ENCODE results near the gene GADD45A. TPM values are rescaled to one million over a fixed set of nuclear protein-coding genes. Genes with fewer than 3 reads are reported as not detected.

The GADD45A gene
- polyA plus RNA-seq, 1 of the 3 experiments (the other 2 are of a cell fraction), result 164 TPM

DNA sequence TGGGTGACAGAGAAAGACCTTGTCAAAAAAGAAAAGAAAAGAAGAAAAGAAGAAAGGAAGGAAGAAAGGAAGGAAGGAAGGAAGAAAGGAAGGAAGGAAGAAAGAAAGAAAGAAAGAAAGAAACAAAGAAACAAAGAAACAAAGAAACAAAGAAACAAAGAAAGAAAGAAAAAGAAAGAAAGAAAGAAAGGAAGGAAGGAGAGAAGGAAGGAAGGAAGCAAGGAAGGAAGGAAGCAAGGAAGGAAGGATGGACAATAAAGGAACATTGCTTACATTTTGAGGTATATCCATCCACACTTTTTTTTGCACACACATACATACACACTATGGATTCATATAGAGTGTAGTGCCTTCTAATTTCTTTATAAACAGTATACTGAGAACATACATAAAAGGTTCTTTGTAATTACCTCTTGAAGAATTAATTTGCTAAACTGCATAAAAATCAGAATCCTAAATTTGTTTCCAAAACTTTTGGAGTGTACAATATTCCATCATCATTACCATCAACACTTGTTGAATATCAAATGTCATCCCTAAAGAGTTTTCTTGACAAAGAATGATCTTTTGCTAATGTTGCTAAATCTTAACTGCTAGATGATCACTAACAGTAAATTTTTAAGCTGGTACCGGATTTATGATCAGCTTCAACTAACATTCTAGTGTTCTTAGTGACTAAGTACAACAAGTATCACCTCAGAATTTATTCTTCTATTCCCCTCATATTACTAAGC, 11.4 kb upstream of the GADD45A start:
- H3K4me3 ChIP-seq (ENCODE audit: low read depth in 2 of 2, low read length in 1 of 2), result no peak overlapping the region
- no peak for TF ChIP-seq SIN3A (IDR thresholded peaks at IDR 0.05; ENCODE audit: borderline replicate concordance, low read depth, low read length)
- TF ChIP-seq NRF1 (IDR thresholded peaks at IDR 0.05; ENCODE audit: low read depth, low read length), result no peak
- TF ChIP-seq EZH2phosphoT487 (IDR thresholded peaks at IDR 0.05; ENCODE audit: borderline replicate concordance, low read depth), result no peak
- TF ChIP-seq REST (IDR thresholded peaks at IDR 0.05; ENCODE audit: low read depth, low read length), result no peak
- no peak for TF ChIP-seq FOXM1 (IDR thresholded peaks at IDR 0.05; ENCODE audit: low read depth)
- TF ChIP-seq RCOR1 (IDR thresholded peaks at IDR 0.05; ENCODE audit: low read length), result no peak
- no peak for TF ChIP-seq TCF12 (IDR thresholded peaks at IDR 0.05)
- no peak for TF ChIP-seq USF2 (IDR thresholded peaks at IDR 0.05; ENCODE audit: borderline replicate concordance, low read depth, low read length)
- TF ChIP-seq POLR2AphosphoS5 (IDR thresholded peaks at IDR 0.05; ENCODE audit: low read depth, low read length), result no peak
- TF ChIP-seq, protein P1, sequence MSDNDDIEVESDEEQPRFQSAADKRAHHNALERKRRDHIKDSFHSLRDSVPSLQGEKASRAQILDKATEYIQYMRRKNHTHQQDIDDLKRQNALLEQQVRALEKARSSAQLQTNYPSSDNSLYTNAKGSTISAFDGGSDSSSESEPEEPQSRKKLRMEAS (IDR thresholded peaks at IDR 0.05; ENCODE audit: low read depth), result no peak
- no peak for TF ChIP-seq SMC3 (IDR thresholded peaks at IDR 0.05; ENCODE audit: low read depth, low read length)
- TF ChIP-seq EP300 (IDR thresholded peaks at IDR 0.05; ENCODE audit: borderline replicate concordance in 1 of 2, low read depth in 1 of 2, low read length in 1 of 2), result no peak
- TF ChIP-seq GABPA (IDR thresholded peaks at IDR 0.05; ENCODE audit: low read depth), result no peak
- TF ChIP-seq, protein P2, sequence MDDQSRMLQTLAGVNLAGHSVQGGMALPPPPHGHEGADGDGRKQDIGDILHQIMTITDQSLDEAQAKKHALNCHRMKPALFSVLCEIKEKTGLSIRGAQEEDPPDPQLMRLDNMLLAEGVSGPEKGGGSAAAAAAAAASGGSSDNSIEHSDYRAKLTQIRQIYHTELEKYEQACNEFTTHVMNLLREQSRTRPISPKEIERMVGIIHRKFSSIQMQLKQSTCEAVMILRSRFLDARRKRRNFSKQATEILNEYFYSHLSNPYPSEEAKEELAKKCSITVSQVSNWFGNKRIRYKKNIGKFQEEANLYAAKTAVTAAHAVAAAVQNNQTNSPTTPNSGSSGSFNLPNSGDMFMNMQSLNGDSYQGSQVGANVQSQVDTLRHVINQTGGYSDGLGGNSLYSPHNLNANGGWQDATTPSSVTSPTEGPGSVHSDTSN (IDR thresholded peaks at IDR 0.05), result no peak
- H3K4me1 ChIP-seq (ENCODE audit: control insufficient read depth in 1 of 2, insufficient read depth in 2 of 2, low read depth in 1 of 2, low read length in 1 of 2), result peaks cover 13 to 16% of the 10 kb centered on the region in 2 experiments; a peak in 3 of 4 replicates
- no peaks in the 10 kb centered on the region for H3K9me2 ChIP-seq
- H3K79me2 ChIP-seq (ENCODE audit: insufficient read depth), result no peaks in the 10 kb centered on the region
- H3F3A ChIP-seq (replicated peaks; ENCODE audit: insufficient read depth), result peaks cover 8% of the 10 kb centered on the region
- no peak overlapping the region for H3K4me2 ChIP-seq
- POLR2A ChIA-PET, result no interaction called here
- CTCF ChIA-PET, result interaction anchor here (0.7 to 2.4 kb wide), 5 partner anchors 11 to 112 kb away, joined by 3 to 10 read pairs (median 5); partner anchors contain the start of gene GADD45A
- H3K27ac ChIP-seq (ENCODE audit: low read depth in 2 of 2, low read length in 1 of 2), result peak overlapping the region in 1 of 2 experiments; percentile 81; a peak in 2 of 4 replicates
- H3K36me3 ChIP-seq (replicated peaks in 1 of 2; ENCODE audit: control insufficient read depth in 1 of 2, insufficient read depth in 2 of 2, low read length in 1 of 2), result no peaks in the 10 kb centered on the region
- H4K20me1 ChIP-seq (ENCODE audit: insufficient read depth), result no peaks in the 10 kb centered on the region
- no peak overlapping the region for H3K9ac ChIP-seq
- no peak overlapping the region; the same call in 1 of the 2 replicates for H2AFZ ChIP-seq (ENCODE audit: low read depth)
- 96% methylated on average over 1 of the region's 1 CpG for WGBS (ENCODE audit: low lambda C conversion rate)
- no peaks in the 10 kb centered on the region for H3K9me3 ChIP-seq
- no peaks in the 10 kb centered on the region for H3K27me3 ChIP-seq (ENCODE audit: insufficient read depth)
- DNase-seq, result no peak

Measured in SK-N-SH (cell line).